ENCODE measurements around the gene PTH1R. TPM values are rescaled to one million over a fixed set of nuclear protein-coding genes. Genes with fewer than 3 reads are reported as not detected.
A peak's percentile ranks its signal among the peaks of the same experiment; 100 is the strongest.

The PTH1R gene
- total and polyA plus RNA-seq, 4 donors, result 11.2 to 29.7 (median 19.9) TPM

GRCh38 chr3:46907271-46907670 is 29.8 kb downstream of the PTH1R start:
- Histone ChIP-seq H3K4me1 (ENCODE audit: control insufficient read depth in 5 of 5, insufficient read depth in 5 of 5, low read length in 5 of 5) (peaks cover 0 to 17% (median 9%) of the 10 kb centered on the region in 5 donors), H3K27me3 (ENCODE audit: control insufficient read depth in 3 of 3, insufficient read depth in 3 of 3, low read length in 2 of 3) (peaks cover 0 to 2% (median 0%) of the 10 kb centered on the region in 3 donors), H3K27ac (ENCODE audit: low read depth in 1 of 2, low read length in 1 of 2) (no peak overlapping the region), H3K9me3 (ENCODE audit: control insufficient read depth in 4 of 4, insufficient read depth in 3 of 4, low read length in 3 of 4) (no peaks in the 10 kb centered on the region), H3K9ac (ENCODE audit: insufficient read depth in 1 of 2, low read length in 2 of 2) (no peak overlapping the region), H3K36me3 (ENCODE audit: control insufficient read depth in 4 of 4, insufficient read depth in 4 of 4, low read length in 4 of 4) (no peaks in the 10 kb centered on the region), H3K4me3 (no peak overlapping the region)
- 85 to 88% methylated on average over 12 of the region's 12 CpGs for WGBS, 2 donors
- no peak for DNase-seq
- ATAC-seq (ENCODE audit: insufficient read depth, low FRiP score), result no peak
- TF ChIP-seq, protein P1, sequence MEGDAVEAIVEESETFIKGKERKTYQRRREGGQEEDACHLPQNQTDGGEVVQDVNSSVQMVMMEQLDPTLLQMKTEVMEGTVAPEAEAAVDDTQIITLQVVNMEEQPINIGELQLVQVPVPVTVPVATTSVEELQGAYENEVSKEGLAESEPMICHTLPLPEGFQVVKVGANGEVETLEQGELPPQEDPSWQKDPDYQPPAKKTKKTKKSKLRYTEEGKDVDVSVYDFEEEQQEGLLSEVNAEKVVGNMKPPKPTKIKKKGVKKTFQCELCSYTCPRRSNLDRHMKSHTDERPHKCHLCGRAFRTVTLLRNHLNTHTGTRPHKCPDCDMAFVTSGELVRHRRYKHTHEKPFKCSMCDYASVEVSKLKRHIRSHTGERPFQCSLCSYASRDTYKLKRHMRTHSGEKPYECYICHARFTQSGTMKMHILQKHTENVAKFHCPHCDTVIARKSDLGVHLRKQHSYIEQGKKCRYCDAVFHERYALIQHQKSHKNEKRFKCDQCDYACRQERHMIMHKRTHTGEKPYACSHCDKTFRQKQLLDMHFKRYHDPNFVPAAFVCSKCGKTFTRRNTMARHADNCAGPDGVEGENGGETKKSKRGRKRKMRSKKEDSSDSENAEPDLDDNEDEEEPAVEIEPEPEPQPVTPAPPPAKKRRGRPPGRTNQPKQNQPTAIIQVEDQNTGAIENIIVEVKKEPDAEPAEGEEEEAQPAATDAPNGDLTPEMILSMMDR (IDR thresholded peaks at IDR 0.05; ENCODE audit: control extremely low read depth, extremely low read depth), result no peak

DNA sequence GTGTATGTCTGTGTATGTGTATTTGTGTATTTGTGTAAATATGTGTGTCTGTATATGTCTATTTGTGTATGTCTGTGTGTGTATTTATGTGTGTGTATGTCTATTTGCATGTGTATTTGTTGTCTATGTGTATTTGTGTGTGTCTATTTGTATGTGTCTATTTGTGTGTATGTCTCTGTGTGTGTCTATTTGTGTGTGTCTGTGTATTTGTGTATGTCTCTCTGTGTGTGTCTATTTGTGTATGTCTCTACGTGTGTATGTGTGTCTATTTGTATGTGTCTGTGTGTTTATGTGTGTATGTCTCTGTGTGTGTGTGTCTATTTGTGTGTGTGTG is 30.4 kb downstream of the PTH1R start:
- Histone ChIP-seq H3K4me3 (no peak overlapping the region), H3K9ac (ENCODE audit: insufficient read depth in 1 of 2, low read length in 2 of 2) (no peak overlapping the region), H3K4me1 (ENCODE audit: control insufficient read depth in 5 of 5, insufficient read depth in 5 of 5, low read length in 5 of 5) (peaks cover 0 to 17% (median 9%) of the 10 kb centered on the region in 5 donors), H3K27me3 (ENCODE audit: control insufficient read depth in 3 of 3, insufficient read depth in 3 of 3, low read length in 2 of 3) (peaks cover 0 to 2% (median 0%) of the 10 kb centered on the region in 3 donors), H3K36me3 (ENCODE audit: control insufficient read depth in 4 of 4, insufficient read depth in 4 of 4, low read length in 4 of 4) (no peaks in the 10 kb centered on the region), H3K27ac (ENCODE audit: low read depth in 1 of 2, low read length in 1 of 2) (no peak overlapping the region), H3K9me3 (ENCODE audit: control insufficient read depth in 4 of 4, insufficient read depth in 3 of 4, low read length in 3 of 4) (no peaks in the 10 kb centered on the region)
- ATAC-seq (ENCODE audit: insufficient read depth, low FRiP score), result no peak
- whole genome bisulfite sequencing, 2 donors, result 48 to 57% methylated on average over 1 of the region's 1 CpG
- TF ChIP-seq, protein P1 (IDR thresholded peaks at IDR 0.05; ENCODE audit: control extremely low read depth, extremely low read depth), result no peak
- peak in 1 of 3 donors; percentile 7 for DNase-seq

- H3K27me3 ChIP-seq (ENCODE audit: control insufficient read depth in 3 of 3, insufficient read depth in 3 of 3, low read length in 2 of 3), result peaks cover 0 to 2% (median 0%) of the 10 kb centered on the region in 3 donors
- peaks cover 0 to 19% (median 9%) of the 10 kb centered on the region in 5 donors for H3K4me1 ChIP-seq (ENCODE audit: control insufficient read depth in 5 of 5, insufficient read depth in 5 of 5, low read length in 5 of 5)
- peak in 2 of 3 donors; percentile 3 to 79 for DNase-seq
- no peak overlapping the region for H3K9ac ChIP-seq (ENCODE audit: insufficient read depth in 1 of 2, low read length in 2 of 2)
- 60 to 79% methylated on average over 24 of the region's 24 CpGs for WGBS, 2 donors
- no peak for ATAC-seq (ENCODE audit: insufficient read depth, low FRiP score)
- H3K4me3 ChIP-seq, result no peak overlapping the region
- H3K27ac ChIP-seq (ENCODE audit: low read depth in 1 of 2, low read length in 1 of 2), result no peak overlapping the region
- TF ChIP-seq, protein P1 (IDR thresholded peaks at IDR 0.05; ENCODE audit: control extremely low read depth, extremely low read depth), result no peak
- no peaks in the 10 kb centered on the region for H3K9me3 ChIP-seq (ENCODE audit: control insufficient read depth in 4 of 4, insufficient read depth in 3 of 4, low read length in 3 of 4)
- H3K36me3 ChIP-seq (ENCODE audit: control insufficient read depth in 4 of 4, insufficient read depth in 4 of 4, low read length in 4 of 4), result no peaks in the 10 kb centered on the region
These were observed 30.9 kb downstream of the PTH1R start for GRCh38 chr3:46908294-46908985.
